K562 (cell line): Measurements from ENCODE around the gene VPREB3. TPM values are rescaled to one million over a fixed set of nuclear protein-coding genes. Genes with fewer than 3 reads are reported as not detected.

Source experiments
- BCL6 ChIP-seq: fragments of 250-450 bp; sonication (Bioruptor Pico); IDR thresholded peaks from 2 replicates; pipeline ENCODE4 v1.4.0; 2020
- DMBX1 ChIP-seq: fragments of 250-450 bp; sonication (Bioruptor Pico); IDR thresholded peaks from 2 replicates; pipeline ENCODE4 v1.8.0; 2022; ENCODE audit warnings: inconsistent platforms, mild to moderate bottlenecking, moderate library complexity, borderline replicate concordance
- HDAC8 ChIP-seq: fragments of 450-650 bp; IDR thresholded peaks from 2 replicates; pipeline ENCODE4 v1.6.1; 2016; ENCODE audit warnings: mild to moderate bottlenecking, missing genetic modification characterization, moderate library complexity, missing compliant biosample characterization
- MEF2A ChIP-seq: IDR thresholded peaks from 2 replicates; pipeline ENCODE4 v1.6.1; 2011; ENCODE audit warnings: low read depth, mild to moderate bottlenecking, low read length, moderate library complexity; ENCODE audit not compliant: control insufficient read depth
- RFX7 ChIP-seq: fragments of 250-450 bp; sonication (Bioruptor Pico); IDR thresholded peaks from 2 replicates; pipeline ENCODE4 v1.5.1; 2021; ENCODE audit warnings: mild to moderate bottlenecking
- U2AF1 ChIP-seq: fragments of 200-400 bp; formaldehyde crosslinking; optimal IDR thresholded peaks from 2 replicates; pipeline ENCODE3; 2017; ENCODE audit warnings: mild to moderate bottlenecking, low read depth, low read length, moderate library complexity
- ZFX ChIP-seq: sonication (generic); formaldehyde crosslinking; IDR thresholded peaks from 2 replicates; pipeline ENCODE4 v1.8.0; 2022; ENCODE audit warnings: mild to moderate bottlenecking, missing genetic modification reagents, moderate library complexity
- ZNF175 ChIP-seq: fragments of 200-800 bp; sonication (Bioruptor generic); IDR thresholded peaks from 2 replicates; pipeline ENCODE4 v1.6.1; 2016; ENCODE audit warnings: low read depth, mild to moderate bottlenecking, missing genetic modification characterization, missing compliant biosample characterization
- ZNF347 ChIP-seq: fragments of 450-650 bp; formaldehyde crosslinking; IDR thresholded peaks from 2 replicates; pipeline ENCODE4 v1.4.0; 2020; ENCODE audit warnings: low read depth, mild to moderate bottlenecking, moderate library complexity
- ZNF398 ChIP-seq: fragments of 250-450 bp; sonication (Bioruptor Pico); IDR thresholded peaks from 2 replicates; pipeline ENCODE4 v1.8.0; 2021; ENCODE audit warnings: moderate library complexity, mild to moderate bottlenecking, inconsistent platforms
- polyA plus RNA-seq, 8 experiments: library from polyadenylated mRNA; depleted of rRNA in 4 of 8; stranded (reverse) in 5 of 8; unstranded in 3 of 8; fragments of >200 nt; fragmentation: Nextera tagmentation in 2 of 8; fragmentation: Illumina TruSeq in 1 of 8; extraction: Ambion mirVana in 2 of 8; extraction: Trizol in 1 of 8; gene quantifications; 2 replicates each; pipeline versions ENCODE4 v1.2.1 to v1.2.3, GENCODE V29; 2011 to 2014; ENCODE audit warnings: inconsistent platforms in 1 of 8, missing spikeins in 1 of 8
- total RNA-seq, 7 experiments: library from RNA; depleted of rRNA in 6 of 7; stranded (reverse); fragments of >200 nt in 6 of 7; fragmentation: Illumina TruSeq in 2 of 7; extraction: Trizol in 2 of 7; gene quantifications; 2 replicates each; pipeline versions ENCODE4 v1.2.1 to v1.2.3, GENCODE V29; 2011 to 2021; ENCODE audit warnings: low replicate concordance in 1 of 7
- TF ChIP-seq, protein P1 (sequence below): fragments of 450-650 bp; IDR thresholded peaks from 2 replicates; pipeline ENCODE4 v1.6.1; 2016; ENCODE audit warnings: mild to moderate bottlenecking, moderate library complexity
- TF ChIP-seq, protein P2 (sequence below): fragments of 450-650 bp; IDR thresholded peaks from 2 replicates; pipeline ENCODE4 v1.6.1; 2016

Gene VPREB3
- total and polyA plus RNA-seq, 9 of the 15 experiments (the other 6 are each of a cell fraction or from before 2014, with no cell fraction given): 0.14 to 0.71 (median 0.20) TPM; not detected in 6

GRCh38 chr22:23786752-23787599 is 32.8 kb upstream of the VPREB3 start, which contains the start of gene SMARCB1 (continued):
- TF ChIP-seq, protein P1, sequence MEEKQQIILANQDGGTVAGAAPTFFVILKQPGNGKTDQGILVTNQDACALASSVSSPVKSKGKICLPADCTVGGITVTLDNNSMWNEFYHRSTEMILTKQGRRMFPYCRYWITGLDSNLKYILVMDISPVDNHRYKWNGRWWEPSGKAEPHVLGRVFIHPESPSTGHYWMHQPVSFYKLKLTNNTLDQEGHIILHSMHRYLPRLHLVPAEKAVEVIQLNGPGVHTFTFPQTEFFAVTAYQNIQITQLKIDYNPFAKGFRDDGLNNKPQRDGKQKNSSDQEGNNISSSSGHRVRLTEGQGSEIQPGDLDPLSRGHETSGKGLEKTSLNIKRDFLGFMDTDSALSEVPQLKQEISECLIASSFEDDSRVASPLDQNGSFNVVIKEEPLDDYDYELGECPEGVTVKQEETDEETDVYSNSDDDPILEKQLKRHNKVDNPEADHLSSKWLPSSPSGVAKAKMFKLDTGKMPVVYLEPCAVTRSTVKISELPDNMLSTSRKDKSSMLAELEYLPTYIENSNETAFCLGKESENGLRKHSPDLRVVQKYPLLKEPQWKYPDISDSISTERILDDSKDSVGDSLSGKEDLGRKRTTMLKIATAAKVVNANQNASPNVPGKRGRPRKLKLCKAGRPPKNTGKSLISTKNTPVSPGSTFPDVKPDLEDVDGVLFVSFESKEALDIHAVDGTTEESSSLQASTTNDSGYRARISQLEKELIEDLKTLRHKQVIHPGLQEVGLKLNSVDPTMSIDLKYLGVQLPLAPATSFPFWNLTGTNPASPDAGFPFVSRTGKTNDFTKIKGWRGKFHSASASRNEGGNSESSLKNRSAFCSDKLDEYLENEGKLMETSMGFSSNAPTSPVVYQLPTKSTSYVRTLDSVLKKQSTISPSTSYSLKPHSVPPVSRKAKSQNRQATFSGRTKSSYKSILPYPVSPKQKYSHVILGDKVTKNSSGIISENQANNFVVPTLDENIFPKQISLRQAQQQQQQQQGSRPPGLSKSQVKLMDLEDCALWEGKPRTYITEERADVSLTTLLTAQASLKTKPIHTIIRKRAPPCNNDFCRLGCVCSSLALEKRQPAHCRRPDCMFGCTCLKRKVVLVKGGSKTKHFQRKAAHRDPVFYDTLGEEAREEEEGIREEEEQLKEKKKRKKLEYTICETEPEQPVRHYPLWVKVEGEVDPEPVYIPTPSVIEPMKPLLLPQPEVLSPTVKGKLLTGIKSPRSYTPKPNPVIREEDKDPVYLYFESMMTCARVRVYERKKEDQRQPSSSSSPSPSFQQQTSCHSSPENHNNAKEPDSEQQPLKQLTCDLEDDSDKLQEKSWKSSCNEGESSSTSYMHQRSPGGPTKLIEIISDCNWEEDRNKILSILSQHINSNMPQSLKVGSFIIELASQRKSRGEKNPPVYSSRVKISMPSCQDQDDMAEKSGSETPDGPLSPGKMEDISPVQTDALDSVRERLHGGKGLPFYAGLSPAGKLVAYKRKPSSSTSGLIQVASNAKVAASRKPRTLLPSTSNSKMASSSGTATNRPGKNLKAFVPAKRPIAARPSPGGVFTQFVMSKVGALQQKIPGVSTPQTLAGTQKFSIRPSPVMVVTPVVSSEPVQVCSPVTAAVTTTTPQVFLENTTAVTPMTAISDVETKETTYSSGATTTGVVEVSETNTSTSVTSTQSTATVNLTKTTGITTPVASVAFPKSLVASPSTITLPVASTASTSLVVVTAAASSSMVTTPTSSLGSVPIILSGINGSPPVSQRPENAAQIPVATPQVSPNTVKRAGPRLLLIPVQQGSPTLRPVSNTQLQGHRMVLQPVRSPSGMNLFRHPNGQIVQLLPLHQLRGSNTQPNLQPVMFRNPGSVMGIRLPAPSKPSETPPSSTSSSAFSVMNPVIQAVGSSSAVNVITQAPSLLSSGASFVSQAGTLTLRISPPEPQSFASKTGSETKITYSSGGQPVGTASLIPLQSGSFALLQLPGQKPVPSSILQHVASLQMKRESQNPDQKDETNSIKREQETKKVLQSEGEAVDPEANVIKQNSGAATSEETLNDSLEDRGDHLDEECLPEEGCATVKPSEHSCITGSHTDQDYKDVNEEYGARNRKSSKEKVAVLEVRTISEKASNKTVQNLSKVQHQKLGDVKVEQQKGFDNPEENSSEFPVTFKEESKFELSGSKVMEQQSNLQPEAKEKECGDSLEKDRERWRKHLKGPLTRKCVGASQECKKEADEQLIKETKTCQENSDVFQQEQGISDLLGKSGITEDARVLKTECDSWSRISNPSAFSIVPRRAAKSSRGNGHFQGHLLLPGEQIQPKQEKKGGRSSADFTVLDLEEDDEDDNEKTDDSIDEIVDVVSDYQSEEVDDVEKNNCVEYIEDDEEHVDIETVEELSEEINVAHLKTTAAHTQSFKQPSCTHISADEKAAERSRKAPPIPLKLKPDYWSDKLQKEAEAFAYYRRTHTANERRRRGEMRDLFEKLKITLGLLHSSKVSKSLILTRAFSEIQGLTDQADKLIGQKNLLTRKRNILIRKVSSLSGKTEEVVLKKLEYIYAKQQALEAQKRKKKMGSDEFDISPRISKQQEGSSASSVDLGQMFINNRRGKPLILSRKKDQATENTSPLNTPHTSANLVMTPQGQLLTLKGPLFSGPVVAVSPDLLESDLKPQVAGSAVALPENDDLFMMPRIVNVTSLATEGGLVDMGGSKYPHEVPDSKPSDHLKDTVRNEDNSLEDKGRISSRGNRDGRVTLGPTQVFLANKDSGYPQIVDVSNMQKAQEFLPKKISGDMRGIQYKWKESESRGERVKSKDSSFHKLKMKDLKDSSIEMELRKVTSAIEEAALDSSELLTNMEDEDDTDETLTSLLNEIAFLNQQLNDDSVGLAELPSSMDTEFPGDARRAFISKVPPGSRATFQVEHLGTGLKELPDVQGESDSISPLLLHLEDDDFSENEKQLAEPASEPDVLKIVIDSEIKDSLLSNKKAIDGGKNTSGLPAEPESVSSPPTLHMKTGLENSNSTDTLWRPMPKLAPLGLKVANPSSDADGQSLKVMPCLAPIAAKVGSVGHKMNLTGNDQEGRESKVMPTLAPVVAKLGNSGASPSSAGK: no peak
- TF ChIP-seq ZNF398 (CRISPR knock-in tag): no peak
- peak; percentile 94 for TF ChIP-seq ZFX
- no peak for TF ChIP-seq U2AF1
- TF ChIP-seq RFX7: no peak
- TF ChIP-seq BCL6 (CRISPR knock-in tag): no peak
- TF ChIP-seq MEF2A: no peak
- TF ChIP-seq, protein P2, sequence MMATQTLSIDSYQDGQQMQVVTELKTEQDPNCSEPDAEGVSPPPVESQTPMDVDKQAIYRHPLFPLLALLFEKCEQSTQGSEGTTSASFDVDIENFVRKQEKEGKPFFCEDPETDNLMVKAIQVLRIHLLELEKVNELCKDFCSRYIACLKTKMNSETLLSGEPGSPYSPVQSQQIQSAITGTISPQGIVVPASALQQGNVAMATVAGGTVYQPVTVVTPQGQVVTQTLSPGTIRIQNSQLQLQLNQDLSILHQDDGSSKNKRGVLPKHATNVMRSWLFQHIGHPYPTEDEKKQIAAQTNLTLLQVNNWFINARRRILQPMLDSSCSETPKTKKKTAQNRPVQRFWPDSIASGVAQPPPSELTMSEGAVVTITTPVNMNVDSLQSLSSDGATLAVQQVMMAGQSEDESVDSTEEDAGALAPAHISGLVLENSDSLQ: 0 out of 2 replicates have a peak, but pooled peaks have one; percentile 14
- peak; percentile 64; the same call in 1 of the 2 replicates for TF ChIP-seq ZNF175
- no peak for TF ChIP-seq HDAC8 (tag)
- no peak for TF ChIP-seq ZNF347 (CRISPR knock-in tag)
- peak; percentile 74; the same call in 1 of the 2 replicates for TF ChIP-seq DMBX1 (CRISPR knock-in tag)
